ENCODE results near the gene CPNE4.

CPNE4 gene

GRCh38 chr3:131669600-131669999, 365.2 kb downstream of the CPNE4 start:
- DNase-seq, result no peak

- no peak for DNase-seq
Observed at GRCh38 chr3:131658771-131659170, 376.0 kb downstream of the CPNE4 start.

GRCh38 chr3:131658115-131658514, 376.7 kb downstream of the CPNE4 start:
- no peak for DNase-seq

GRCh38 chr3:131655070-131655690, 379.6 kb downstream of the CPNE4 start:
- DNase-seq, result no peak

DNA sequence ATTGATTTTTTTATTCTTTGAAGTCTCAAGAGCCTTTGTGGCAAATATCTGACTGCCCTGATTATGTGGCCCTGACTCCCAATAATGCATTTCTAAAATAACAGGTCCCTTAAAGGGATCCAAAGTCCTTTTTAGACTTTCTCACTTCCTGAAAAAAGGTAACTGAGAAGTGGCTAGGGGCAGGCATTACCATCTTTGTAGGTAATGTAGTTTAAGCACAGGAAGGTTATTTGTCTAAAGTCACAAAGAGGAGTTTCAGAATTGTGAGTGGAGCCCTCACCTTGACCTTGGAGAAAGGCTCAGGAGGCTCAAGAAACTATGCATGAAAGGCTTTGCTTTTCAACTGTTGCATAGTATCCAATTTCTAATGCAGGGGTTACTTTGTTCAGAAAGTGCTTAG, 389.2 kb downstream of the CPNE4 start:
- DNase-seq, result no peak

DNA sequence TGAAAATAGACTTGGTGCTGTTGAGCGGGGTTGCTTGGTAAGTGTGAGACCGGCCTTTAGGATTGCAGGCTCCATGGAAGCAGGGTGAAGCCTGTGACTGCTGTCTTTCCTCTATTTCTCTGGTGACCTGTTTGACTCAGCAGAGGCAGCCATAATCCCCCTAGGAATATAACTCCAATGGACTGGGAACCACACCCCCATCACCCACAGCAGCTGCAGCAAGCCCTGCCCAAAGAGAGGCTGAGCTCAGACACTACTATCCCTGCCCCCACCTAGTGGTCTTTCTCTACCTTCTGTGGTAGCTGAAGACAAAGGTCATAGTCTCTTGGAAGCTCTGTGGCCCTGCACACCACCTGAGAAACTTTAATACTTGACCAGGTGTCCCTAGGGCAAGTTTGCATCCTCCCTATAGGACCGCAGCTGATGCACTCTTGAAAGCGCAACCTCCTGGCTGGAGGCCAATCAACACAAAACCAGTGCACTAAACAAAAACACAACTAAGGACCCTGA, 398.5 kb downstream of the CPNE4 start:
- DNase-seq, result no peak

DNA sequence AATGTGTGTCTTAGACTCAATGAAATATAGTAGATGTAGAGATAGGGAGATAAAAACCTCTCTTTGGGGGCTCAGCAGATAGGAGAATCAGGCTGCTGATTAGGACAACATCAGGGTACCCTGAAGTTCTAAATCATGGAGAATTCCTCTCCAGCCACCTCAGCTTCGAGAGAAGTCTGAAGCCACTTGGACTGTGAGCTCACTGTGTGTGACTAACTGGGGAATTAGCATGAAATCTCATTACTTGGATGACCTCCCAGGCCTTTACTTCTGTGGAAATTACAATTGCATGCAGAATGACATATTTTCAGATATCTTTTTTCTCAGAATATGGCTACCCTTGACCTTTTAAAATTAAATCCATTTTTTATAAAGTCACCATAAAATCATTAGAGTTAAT, 404.0 kb downstream of the CPNE4 start:
- no peak for DNase-seq

- no peak for DNase-seq
Observed at GRCh38 chr3:131630097-131630496, 404.7 kb downstream of the CPNE4 start.

DNA sequence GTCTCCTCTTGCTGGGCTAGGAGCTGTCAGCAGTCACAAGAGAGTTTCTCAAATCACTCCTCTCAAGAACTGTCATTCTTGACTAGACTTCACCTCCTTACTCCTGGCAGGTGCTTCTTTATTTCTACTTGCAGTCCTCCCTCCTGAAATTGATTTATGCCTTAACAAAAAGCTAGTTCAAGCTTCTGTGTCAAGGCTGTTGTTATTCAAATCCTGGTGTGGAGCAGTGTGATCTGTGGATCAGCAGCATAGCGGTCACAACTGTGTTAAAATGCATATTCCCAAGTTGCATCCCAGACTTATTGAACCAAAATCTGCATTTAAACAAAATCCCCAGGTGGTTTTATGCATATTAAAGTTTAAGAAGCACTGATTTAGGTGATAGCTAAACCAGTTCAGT, 411.4 kb downstream of the CPNE4 start:
- no peak for DNase-seq

- DNase-seq, result no peak
Observed at GRCh38 chr3:131622726-131623125, 412.1 kb downstream of the CPNE4 start.

DNA sequence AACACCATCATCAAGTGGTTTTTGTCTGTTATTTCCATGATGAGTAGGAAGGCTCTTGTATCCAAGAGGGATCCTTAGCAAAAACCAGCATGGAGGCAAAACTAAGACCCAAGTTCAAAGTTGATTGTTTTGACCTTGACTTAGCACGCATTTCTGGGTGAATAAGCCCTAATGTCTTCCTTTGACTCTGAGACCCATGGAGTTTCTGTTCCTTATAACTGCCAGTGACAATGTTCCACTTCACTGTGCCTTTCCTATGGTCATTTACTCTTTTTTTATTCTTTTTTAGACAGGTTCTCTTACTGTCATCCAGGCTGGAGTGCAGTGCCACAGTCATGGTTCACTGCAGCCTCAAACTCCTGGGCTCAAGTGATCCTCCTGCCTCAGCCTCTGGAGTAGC, 413.8 kb downstream of the CPNE4 start:
- DNase-seq, result no peak

GRCh38 chr3:131619821-131620220, 415.0 kb downstream of the CPNE4 start:
- DNase-seq, result no peak

DNA sequence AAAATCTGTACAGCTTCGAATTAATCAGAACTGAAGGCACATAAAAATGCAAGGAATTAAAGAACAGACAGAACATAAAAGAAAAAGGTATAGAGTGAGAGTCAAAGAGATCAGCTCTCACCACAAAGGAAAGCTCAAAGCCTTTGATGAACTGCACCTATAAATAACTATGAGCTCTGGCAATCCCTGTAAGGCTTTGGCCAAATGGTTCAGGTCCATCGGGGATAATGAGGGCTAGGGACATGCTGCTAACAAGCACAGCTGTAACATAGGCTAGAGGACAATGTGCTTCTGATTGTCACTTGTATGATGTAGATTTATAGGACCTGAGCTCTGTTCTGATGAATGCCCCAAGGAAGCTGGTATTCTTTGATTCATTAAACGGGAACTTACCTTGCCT, 418.1 kb downstream of the CPNE4 start:
- DNase-seq, result no peak

GRCh38 chr3:131612745-131613144, 422.1 kb downstream of the CPNE4 start:
- DNase-seq, result no peak

DNA sequence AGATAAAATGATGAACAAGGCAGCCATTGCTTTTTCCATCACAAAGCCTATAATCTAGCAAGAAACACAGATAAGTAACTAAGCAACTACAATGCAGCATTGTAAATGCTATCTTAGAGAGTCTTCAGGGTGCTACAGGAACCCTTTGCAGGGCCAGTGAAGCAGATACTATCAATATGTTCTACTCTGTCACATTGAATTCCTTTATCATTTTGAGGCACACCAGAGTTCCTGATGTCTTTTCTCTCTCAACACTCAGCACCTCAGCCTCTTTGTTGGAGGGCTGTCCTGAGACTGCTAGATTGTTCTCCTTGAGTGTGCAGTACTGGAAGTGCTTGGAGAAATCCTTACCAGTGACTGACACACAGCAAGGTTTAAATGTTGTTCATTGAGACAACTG, 424.6 kb downstream of the CPNE4 start:
- no peak for DNase-seq

DNA sequence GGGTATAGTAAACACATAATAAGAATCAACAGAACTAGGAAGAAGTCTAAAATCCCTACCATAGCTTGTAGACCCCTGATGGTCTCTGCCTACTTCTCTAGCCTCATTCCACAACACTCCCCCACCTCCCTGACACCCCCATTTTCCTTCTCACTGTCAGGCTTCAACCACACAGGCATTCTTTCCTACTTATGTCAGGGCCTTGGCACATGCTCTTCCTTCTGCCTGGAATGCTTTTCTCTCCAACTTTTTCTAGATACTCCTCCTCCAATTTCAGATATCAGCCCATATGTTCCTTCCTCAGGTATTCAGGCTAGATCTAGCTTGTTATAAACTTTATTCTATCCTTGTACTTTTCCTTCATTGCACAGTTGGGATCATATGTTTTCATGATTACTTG, 426.1 kb downstream of the CPNE4 start:
- DNase-seq, result no peak

- DNase-seq, result no peak
Observed at GRCh38 chr3:131608296-131608695, 426.5 kb downstream of the CPNE4 start.

DNA sequence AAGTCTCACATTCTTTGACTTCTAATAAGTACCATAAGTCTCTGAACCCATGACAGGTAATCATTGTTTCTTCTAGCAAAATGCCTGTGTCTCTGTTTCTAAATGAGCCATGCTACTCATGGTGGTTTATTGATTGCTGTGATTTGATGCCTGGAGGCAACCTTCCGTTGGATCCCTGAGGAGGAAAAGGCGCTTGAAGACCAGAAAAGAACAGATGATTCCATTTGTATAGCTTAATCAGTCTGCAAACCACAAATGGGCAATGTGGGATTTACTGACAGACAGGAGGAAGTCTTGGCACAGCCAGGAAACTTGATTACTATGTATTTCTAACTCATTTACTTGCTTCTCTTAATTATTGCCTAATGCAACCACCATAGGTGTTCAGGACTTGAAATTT, 428.9 kb downstream of the CPNE4 start:
- DNase-seq, result no peak

- DNase-seq, result no peak
Observed at GRCh38 chr3:131602011-131602779, 432.6 kb downstream of the CPNE4 start.

DNA sequence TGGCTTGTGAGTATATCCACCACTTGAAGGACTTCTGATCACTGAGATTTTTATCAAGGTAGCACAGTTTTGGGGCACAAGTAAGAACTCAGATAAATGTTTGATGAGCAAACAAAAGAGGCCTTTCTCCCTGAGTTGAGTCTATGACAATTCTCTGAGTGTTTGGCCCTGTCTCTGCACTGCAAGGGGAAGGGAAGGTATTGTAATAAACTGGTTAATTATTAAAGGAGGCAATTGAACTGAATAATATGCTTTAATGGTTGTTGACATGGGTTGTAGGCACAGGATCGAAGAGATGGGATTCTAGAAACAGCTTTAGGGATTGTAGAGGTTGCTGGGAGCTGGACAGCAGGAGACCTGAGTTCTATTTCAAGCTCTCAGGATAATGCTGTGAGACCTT, 437.0 kb downstream of the CPNE4 start:
- no peak for DNase-seq

GRCh38 chr3:131596884-131597283, 437.9 kb downstream of the CPNE4 start:
- DNase-seq, result no peak

DNA sequence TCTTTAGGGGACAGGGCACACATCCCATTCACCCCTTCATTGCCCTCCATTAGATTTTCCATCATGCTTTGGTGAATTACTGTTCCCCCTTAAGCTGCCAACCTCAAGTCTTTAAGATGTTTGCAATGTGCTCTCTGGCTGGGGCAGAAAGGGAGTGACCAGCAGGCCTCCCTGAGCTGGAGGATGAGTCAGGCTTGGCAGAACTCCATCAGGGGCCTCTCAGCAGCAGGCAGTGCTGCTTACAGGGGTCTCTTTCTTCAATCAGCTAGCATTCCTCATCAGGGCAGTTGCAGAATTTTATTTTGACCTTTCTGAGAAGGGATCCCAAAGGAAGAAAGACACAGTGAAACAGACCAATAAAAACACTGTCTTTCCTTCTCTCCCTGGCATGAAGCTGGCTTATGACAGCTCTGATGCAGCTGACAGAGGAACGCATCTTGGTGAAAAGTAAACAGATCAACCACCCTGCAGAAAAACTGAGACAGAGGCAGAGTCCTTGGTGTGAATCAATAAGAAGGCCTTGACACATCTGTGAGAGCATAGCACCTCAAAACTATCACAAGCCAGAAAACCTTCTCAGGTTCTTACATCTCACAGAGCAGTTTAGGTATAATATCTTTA, 443.3 kb downstream of the CPNE4 start:
- no peak for DNase-seq

DNA sequence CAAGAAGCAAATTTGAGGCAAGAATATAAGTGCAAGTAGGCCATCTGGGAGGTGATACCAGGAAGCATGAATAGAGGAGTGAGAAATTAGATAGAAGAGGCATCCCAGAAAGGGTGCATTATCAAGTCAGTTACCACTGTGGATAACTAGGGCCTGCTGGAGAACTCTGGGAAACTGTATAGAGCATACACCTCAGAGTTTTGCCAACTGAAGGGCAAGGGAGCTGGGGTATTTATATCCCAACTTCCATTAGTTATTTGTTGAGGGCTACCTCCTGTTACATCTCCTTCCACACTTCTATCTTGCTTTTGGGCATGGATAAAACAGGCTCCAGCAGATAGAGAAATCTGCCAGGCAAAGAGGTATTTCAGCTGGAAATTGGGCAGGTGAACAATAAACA, 448.5 kb downstream of the CPNE4 start:
- DNase-seq, result no peak

DNA sequence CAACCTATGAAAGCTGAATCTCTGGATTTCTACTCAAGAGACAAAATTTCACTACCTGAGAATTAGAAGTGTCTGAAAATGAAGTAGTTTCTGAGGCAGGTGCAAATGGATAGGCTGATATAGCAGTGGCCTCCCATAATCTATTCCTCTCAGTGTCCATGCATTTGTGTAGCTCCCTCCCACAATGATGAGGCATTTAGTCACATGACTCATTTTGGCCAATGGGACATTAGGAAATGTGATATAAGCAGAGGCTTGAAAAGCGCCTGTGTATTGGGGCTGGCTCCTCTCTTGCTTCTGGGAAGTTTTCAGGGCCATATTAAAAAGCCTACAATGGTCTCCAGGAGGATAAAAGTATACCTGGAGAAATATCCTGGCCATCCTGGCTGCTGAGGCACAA, 452.4 kb downstream of the CPNE4 start:
- no peak for DNase-seq

Data from NCI-H1092 treated with DMSO at 0.1 percent for 48 hours (cell line).